ENCODE results near the gene YJEFN3.
A peak's percentile ranks its signal among the peaks of the same experiment; 100 is the strongest.

YJEFN3 gene

GRCh38 chr19:19498255-19498991 is 30.3 kb upstream of the YJEFN3 start:
- DNase-seq = no peak

GRCh38 chr19:19499272-19499995 is 29.3 kb upstream of the YJEFN3 start:
- DNase-seq = no peak

- DNase-seq = no peak
Observed at GRCh38 chr19:19500975-19501644, 27.6 kb upstream of the YJEFN3 start.

DNA sequence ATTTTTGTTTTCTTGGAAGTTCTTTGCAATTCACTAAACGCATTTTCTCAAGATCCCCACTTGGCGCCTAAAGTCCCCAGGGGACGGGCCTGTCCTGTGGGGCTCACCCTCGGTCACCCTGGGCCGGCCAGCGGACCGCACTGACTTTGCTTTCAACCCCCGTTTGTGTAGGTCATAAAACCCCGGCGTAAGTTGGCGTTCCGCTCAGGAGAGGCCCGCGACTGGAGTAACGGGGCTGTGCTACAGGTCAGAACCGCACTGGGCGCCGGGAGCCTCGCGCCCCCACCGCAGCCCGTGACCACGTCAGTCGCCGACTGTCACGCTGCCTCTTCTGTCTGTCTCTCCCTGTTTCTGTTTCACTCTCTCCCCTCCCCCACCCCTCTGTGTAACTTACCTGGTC is 26.9 kb upstream of the YJEFN3 start:
- no peak for DNase-seq

DNA sequence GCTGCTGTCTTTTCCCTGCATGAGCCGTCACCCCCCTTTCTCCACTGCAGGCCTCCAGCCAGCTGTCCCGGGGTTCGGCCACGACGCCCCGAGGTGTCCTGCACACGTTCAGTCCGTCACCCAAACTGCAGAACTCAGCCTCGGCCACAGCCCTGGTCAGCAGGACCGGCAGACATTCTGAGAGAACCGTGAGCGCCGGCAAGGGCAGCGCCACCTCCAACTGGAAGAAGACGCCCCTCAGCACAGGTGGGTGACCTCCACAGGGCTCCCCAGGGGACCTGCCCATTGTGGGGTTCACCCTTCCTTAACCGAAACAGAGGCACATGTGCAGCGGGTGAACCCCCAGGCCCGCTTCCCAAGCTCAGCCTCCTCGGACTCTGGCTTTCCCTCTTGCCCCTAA is 26.4 kb upstream of the YJEFN3 start:
- DNase-seq = no peak

- DNase-seq = no peak
Observed at GRCh38 chr19:19502808-19503602, 25.7 kb upstream of the YJEFN3 start.

GRCh38 chr19:19504754-19505668 is 23.7 kb upstream of the YJEFN3 start:
- DNase-seq = no peak

DNA sequence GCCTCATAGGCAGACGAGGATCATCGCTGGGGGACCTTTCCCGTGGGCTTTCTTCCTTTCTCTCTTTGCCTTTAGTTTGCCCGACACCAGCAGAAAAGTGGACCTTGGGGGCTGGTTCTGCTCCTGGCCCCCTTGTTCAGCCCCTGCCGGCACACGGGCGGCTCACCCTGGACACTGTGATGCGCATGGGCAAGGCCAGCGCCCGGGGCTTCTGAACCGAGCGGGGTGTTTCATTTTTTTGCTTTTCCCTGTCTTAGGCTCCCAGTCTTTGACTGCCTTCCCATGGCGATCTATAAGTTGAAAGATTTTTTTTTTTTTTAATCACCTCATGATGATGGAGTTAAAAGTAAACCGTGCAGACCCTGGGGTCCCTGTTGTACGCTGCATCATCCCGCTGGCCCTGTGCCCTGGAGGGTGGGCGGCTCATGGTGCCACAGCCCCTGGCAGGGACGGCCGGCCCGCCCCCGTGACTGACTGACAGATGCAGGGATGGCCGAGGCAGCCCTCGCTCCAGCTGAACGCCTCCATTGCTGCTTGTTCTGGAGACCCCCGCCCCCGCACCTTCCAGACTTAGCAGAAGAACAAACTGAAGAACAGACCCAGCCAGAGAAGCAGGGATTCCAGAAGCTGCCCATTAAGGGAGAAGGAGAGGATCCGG is 22.9 kb upstream of the YJEFN3 start:
- DNase-seq = no peak

DNA sequence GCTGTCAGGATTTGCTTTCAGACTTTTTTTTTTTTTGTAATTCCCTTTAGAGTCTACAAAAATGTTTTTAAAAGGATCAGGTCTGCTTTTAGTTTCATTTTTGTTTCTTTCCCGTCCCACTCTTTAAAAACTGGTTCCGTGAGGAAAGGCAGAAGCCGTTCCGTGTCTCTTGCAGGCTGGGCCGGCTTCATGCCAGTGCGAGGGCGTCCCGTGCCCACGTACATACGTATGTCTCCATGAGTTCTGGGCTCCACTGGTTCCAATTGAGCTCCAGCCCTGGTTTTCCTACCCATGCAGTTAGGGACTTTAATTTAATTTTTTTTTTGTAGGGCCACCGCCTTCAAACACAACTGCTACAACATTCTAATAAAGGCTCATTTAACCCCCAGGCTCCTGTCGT is 22.1 kb upstream of the YJEFN3 start:
- no peak for DNase-seq

- DNase-seq = no peak
Observed at GRCh38 chr19:19507354-19507753, 21.4 kb upstream of the YJEFN3 start.

DNA sequence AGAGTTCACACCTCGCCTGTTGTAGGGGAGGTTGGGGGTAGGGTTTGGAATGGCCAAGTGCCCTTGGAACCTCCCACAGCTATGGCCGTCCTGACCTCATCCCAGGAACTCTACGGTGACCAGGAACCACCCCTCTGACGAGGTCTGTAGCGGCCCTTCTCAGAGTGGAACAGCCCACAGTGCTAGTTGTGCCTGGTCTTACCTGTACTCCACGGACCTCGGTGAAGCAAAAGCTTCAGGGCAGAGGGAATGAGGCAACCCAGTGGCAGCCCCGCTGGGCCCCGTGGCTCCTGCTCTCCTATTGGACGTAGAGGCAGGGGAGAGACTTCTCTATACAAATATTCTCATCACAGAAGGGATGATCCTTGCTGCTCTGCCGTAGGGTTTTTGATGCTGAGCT is 20.5 kb upstream of the YJEFN3 start:
- no peak for DNase-seq

GRCh38 chr19:19510432-19510831 is 18.3 kb upstream of the YJEFN3 start:
- no peak for DNase-seq

GRCh38 chr19:19513682-19514081 is 15.0 kb upstream of the YJEFN3 start:
- DNase-seq = no peak

- no peak for DNase-seq
Observed at GRCh38 chr19:19514215-19514657, 14.5 kb upstream of the YJEFN3 start.

DNA sequence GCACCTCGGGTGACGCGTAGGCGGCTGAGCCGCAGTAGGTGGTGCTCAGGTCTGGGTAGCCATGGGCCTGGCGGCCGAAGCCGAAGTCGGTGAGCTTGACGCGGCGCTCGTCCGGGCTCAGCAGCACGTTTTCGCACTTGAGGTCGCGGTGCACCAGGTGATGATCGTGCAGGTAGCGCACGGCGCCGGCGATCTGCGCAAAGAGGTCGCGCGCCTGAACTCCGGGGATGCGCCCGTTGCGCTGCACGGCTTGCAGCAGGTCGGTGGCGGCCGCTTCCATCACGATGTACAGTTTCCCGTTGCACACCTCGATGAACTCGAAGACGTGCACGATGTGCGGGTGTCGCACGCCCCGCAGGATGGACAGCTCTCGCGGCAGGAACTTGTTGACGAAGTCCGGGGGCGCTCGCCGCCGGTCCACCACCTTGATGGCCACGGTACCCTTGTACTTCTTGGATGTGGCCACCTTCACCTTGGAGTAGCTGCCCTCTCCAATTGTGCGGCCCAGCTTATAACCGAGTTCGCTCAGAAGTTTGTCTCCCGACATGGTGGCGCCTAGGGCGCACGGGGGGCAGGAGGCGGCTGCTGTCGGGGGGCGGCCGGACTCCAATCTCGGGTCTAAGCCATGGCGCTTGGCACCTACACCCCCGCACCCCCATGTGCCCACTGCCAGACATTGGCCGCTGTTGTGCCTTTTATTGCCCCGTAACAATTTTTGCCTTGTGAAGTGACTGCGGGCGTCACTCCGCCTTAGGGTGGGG is 13.7 kb upstream of the YJEFN3 start, which contains the start of gene TSSK6:
TSSK6 (minus strand) TSS at position 668 of the 761 bp plus-strand sequence; CDS start at position 547, 121 bp downstream.
- DNase-seq = no peak

DNA sequence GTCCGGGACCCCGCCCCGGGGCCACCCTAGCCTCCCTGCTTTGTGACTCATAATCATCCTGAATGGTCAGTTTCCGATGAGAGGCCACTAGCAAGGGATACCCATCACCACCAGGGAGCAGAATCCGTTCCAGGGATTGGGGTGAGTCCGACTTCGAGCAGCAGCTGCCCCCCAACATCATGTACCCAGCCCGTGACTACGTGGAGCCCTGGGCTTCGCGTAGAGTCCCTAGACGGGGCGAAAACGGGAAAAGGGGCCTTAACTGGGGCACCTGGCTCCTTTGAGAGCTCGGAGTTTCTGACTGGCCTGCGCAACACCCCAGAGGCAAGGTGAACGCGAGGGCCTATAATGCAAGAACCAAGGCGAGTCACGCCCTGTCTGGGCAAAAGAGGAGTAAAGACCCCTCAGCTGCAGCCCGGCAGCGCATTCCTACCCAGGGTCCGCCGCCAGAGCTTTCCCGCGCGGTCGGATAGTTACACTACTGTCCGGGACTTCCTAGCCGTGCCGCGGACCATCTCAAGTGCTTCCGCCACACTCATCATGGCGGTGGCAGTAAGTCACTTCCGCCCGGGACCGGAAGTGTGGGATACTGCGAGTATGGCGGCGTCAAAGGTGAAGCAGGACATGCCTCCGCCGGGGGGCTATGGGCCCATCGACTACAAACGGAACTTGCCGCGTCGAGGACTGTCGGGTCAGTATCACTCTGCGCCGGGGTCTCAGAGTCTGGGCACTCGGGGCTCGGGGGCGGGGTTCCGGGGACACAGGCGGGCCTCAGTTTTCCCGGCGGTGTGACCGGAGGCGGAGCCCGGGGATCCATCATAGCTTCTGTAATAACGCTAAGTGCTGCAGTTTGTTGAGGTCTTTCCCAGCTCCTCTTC is 12.8 kb upstream of the YJEFN3 start, which contains the start of gene NDUFA13:
NDUFA13 (plus strand) TSS at position 584 of the 878 bp plus-strand sequence; CDS start at position 598, 14 bp downstream.
- peak; percentile 58 for DNase-seq

DNA sequence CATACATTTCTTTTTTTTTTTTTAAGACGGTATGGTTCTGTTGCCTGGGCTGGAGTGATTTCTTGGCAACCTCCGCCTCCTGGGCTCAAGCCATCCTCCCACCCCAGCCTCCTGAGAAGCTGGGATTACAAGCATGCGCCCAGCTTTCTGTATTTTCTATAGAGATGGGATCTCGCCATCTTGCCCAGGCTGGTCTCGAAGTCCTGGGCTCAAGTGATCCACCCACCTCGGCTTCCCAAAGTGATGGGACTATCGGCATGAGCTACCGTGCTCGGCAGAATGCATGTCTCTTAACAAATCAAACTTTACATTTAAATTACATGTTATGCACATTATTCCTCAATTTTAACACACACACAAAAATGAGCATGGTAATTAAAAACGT is 11.5 kb upstream of the YJEFN3 start:
- no peak for DNase-seq

DNA sequence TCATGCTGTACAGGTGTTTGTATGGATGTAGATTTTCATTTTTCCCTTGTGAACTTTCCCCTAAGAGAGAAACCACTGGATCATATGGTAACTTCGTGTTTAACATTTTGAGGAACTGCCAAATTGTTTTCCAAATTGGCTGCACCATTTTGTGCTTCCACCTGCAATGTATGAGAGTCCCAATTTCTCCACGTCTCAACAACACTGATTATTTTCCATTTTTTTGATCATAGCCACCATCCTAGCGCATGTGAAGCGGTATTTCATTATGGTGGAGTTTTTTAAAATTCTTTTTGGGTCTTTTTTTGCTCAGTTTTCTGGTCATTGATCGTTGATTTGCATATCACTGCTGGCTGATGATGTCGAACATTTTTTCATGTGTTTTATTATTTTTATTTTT is 7.7 kb upstream of the YJEFN3 start:
- no peak for DNase-seq

GRCh38 chr19:19523177-19523576 is 5.5 kb upstream of the YJEFN3 start:
- no peak for DNase-seq
